ENCODE data around the gene SMARCA2.

Gene SMARCA2

DNA sequence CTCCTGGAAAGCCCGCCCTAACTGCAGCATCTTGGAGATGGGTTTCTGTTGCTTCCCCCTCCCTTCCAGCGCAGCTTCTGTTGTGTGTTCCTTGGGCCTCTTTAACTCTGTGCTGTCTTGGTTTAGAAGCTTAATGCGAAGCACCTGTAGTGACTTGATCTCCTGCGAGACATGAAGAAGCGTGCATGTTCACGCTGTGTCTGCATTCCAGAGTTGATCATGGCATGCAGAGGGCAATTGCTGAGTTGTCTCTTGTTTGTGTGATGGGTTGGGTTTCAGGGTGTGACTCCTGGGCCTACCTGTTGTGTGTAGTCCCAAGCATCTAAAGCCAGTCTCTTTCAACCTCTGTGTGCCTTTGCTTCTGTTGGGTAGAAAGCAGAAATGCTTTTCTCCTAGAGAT, 155.6 kb downstream of the SMARCA2 start:
- no peak for DNase-seq (ENCODE audit: low read depth)

DNA sequence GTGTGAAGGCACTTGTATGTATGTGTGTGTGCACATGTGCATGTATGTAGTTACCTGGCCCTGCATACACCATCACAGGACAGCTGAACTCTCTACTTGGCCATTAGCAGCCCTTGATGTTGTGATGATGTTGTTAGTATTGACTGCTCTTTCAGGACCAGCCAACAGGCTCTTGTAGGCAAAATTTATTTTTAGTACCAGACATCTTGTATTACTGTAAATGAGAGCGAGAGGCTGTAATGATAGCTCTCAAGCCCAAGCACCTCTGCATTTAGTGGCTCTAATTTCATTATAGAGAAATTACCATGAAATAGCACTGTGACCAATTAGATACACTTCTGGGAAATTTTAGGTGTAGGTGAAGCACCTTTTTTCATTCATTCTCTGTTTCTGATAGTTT, 158.0 kb downstream of the SMARCA2 start:
- DNase-seq (ENCODE audit: low read depth), result no peak

DNA sequence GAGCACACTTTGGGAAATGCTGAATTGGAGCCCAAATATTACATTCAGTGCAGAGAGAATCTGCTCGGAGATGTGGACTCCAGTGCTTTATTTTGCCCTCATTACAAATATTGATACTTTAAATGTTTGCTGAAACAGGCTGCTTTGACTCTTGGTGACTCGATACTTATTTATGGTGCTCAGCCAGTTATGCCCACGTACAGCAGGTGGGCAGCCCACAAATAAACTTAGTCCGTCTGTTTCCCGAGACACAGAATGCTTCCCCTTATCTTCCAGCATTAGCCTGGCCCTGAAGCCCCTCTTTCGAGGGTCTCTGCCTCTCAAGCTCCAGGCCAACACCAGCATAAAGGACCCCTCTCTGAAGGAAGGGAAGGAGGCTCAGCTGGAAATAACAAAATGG, 158.7 kb downstream of the SMARCA2 start:
- DNase-seq (ENCODE audit: low read depth), result no peak

DNA sequence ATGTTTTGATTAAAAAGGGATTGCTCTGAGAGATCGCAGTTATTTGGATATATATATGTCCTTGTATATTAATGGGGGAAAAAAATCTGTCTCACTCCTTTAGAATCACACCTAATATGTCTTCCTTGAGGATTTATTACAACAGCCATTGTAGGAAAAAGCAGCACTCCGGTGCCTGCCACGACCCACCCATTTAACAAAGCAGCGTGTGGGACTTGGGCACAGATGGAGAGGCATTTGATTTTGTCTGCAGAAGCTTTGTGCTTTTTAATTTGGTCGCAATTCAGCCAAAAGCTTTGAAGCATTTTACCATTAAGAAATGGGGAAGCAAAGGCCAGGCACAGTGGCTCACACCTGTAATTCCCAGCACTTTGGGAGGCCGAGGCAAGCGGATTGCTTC, 159.2 kb downstream of the SMARCA2 start:
- DNase-seq (ENCODE audit: low read depth), result no peak

DNA sequence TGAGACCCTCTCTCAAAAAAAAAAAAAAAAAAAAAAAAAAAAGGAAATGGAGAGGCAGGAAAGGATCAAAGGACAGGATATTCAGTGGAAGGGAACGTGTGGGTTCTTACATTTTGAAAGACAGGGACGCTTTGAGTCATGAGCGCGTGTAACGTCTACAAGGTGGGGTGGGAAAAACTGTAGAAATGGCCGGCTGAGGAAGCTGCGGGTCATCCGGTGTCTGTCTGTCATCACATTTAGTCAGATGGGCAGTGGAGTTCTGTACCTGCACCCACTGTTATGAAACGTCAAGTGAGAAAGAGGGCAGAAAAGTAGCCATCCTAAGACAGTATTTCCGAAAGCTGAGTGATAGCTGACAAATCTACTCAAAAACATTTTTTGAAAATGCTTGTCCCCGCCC, 159.8 kb downstream of the SMARCA2 start:
- DNase-seq (ENCODE audit: low read depth), result no peak

DNA sequence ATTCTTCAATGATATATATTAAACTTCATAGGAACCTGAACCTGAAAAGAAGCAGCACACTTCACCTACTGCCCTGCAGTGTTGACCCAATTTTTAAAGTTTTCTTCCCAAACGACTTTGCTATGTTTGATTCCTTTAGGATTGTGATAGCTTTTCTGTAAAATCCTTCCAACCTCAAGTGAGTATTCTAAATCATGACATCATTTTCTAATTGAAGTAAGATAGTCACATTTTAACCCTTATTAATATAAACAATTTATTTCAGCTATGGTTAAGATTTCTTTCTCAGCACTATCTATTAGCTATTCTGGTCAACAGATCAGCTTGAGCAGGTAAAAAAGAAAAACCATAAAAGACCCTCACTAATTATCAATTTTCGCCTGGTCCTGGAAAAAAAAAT, 162.0 kb downstream of the SMARCA2 start:
- DNase-seq (ENCODE audit: low read depth), result no peak

DNA sequence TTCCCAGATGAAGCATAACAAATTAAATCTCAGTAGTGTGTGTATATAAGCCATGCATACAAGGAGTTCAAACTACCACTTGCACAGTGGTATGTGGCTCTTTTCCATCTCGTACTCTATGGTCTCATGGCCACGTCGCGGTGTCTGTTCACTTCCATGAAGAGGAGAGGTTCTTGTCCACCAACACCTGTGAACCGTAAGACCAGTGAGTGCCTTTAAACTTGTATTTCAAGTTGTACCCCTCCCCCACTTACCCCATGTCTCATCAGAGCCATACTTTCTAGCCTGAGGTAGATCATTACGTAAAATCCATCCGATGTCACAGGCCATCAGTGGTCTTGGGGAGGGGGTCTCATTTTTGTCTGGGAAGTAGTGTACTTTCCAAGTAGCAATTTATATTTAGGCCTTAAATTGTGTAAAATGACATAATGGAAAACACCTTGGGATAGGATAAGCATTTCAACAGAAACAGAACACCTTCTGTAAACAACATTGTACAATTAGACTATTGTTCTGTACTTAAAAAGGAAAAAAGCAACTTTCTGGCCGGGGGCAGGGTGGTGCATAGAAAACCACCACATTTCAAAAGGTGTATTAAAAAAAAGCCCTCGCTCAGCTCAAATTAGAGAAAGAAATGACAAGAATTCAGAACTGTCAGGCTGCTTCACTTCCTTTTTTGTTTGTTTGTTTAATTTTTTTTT, 163.0 kb downstream of the SMARCA2 start:
- no peak for DNase-seq (ENCODE audit: low read depth)

DNA sequence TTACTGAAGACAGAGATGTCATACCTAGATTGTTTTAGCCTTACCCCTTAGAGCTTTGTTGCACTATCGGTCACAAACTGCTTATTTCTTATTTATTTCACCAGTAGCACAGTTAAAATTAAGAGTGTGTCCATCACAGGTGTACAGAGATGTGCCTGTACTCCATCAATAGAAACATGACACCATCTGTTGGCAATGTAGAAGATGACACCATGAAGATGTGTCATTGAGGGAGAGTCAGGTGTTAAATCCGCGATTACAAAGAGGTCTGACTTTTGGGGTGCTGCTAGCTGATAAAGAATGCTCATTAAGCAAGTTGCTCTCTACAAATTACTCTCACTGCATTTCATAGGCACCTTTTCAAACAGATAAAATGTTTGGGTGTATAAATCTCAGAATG, 164.4 kb downstream of the SMARCA2 start:
- DNase-seq (ENCODE audit: low read depth), result no peak

DNA sequence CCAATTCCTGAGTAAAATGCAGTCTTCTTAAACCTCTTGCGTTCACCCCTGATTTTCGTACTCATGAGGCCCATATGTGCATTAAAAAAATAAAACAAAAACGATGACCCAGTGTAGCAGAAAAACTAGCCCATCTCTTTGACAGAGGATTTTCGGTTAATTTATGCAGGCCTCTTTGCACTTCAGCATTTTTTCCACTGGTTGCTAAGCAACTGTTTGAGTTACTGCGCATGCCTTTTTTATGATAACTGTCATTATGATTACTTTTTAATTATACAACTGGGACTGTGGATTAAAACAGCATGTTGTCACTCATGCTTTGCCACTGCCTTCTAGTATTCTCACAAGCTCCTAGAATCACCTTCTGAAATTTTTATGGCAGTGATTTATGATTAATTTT, 165.0 kb downstream of the SMARCA2 start:
- no peak for DNase-seq (ENCODE audit: low read depth)

DNA sequence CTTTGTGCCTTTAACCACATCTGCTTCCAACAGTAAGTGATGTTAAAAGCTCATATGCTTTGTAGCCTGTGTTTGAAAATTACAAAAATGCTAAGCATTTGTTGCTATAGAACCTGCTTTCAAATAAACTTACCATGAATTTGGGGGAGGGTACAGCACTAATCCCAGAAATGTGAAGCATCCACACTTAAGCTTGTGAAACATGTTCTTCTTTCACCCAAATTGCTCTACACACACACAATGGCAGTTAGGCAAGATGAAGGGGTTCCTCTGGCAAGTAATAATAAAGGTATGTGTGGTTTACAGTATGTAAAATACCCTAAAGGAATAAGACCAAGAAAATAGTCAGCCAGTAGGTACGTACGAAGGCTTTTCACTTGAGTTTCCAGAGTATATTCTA, 165.6 kb downstream of the SMARCA2 start:
- no peak for DNase-seq (ENCODE audit: low read depth)

DNA sequence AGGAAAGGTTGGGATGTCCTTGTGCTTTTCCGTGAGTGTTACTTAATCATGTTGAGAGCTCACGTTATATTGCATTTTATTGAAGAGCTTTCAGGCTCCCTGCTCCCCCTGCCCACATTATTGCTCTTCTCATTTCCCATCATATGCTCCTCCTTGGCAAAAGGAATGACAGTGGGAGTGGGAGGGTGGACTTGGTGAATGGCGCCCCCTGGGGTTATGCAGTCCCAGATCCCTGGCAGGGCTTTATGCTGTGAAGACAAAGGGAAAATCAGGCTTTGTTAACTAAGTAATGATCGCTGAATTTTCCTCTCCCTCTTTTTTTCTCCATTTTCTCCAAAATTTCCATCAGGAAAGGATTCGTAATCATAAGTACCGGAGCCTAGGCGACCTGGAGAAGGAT, 166.6 kb downstream of the SMARCA2 start:
- DNase-seq (ENCODE audit: low read depth), result no peak

DNA sequence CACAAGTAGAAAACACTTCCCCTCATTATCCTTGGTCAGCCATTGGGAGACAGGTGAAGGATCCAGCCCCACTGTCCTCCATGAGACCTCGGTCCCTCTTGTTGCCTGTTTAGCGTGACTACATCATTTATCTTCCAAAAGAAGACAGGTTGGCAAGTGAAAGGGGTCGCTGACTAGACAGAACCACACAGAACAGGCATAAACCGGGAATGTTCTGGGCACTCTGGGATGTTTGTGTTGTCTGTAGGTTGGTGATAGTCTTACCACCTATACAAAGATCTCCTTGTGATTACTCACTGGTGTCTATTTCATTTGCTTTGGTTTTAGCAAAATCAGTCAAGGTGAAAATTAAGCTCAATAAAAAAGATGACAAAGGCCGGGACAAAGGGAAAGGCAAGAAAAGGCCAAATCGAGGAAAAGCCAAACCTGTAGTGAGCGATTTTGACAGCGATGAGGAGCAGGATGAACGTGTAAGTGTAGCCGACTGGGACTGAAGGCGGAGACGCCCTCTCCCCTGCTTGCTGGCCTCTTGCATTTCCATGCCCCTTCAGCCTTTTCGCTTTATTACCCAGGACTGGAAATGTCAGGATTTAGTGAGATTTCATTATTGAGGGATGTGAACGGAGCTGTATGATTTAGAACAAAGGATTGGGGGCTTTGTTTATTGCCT, 175.9 kb downstream of the SMARCA2 start:
- DNase-seq (ENCODE audit: low read depth), result no peak

DNA sequence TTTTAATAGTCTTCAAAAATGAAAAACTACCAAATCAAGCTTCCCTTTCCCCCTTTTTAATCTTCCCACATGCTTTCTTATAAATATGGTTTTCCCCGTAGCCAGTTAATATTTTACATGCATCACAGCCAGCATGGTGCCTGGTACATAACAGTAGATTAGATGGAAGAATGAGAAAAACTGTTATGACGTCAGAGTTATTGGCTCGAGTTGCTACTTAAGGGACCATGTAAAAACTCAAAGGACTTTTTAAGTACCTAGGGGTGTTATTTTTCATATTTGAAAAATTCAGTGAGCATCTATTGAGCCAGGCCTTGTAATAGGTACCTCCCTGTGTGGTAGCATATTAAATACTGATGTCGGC, 176.4 kb downstream of the SMARCA2 start:
- no peak for DNase-seq (ENCODE audit: low read depth)

DNA sequence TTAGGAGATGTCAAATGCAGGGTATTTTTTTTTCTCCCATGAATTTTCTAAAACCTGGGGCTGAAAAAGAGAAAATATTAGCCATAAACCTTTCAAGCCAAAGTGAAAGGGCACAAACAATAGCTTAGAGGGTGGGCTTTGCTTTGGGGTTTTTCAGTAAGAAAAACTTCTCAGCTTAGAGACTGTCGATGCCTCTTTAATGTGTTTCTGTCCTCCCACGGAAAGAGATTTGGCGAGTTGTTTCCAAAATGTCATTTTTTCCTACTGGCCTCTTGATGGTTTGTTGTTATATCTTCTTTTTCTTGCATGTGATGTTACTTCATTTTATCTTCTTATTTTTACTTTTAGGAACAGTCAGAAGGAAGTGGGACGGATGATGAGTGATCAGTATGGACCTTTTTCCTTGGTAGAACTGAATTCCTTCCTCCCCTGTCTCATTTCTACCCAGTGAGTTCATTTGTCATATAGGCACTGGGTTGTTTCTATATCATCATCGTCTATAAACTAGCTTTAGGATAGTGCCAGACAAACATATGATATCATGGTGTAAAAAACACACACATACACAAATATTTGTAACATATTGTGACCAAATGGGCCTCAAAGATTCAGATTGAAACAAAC, 177.3 kb downstream of the SMARCA2 start:
- DNase-seq (ENCODE audit: low read depth), result no peak

DNA sequence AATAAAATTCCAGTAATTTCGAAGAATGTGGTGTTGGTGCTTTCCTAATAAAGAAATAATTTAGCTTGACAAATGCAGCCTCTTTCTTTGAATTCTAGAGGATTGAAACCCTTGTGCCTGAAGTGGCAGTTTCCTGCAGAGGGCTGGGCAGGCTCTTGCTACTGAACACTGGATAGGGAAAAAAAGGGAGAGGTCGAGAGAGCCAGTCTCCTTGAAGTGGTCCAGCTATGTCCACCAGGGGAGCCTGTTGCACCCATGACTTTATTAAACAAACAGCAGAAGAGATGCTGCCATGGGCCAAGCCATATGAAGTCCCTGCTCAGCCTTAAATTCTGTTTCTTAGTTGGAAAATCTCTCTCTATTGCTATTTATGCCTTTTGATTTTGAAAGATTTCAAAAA, 178.4 kb downstream of the SMARCA2 start:
- DNase-seq (ENCODE audit: low read depth), result no peak

DNA sequence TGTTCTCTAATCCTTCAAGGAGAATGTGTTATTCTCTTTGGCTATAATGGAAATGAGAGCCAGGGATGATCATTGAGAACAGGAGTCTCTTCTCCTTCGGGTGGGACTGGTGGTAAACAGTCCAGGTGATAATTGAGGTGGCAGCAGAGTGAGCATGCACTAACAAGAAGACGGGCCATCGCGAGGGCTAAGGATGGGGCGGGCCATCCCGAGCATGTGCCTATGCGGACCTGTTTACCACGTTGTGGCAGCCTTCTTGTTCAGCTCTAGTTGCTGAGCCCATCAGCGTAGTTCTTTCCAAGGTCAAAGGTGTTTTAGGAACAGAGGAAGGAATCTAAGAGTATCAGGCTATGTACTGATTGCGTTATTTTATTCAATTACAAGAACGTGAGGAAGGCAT, 180.1 kb downstream of the SMARCA2 start:
- no peak for DNase-seq (ENCODE audit: low read depth)

DNA sequence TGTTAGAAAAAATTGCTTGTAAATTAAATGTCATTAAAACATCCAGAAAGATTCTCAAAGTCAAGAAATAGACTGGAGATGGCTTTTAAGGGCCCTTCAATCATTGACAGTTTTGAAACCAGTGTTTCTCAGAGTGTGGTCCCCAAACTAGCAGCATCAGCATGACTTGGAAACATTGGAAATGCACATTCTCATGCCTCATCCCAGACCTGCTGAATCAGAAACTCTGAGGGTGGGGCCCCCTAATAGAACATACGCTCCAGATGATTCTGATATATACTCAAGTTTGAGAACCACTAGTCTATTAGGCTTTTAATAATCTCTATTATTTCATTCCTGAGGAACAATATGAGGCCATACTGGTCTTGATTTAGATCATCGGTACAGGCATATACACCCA, 181.6 kb downstream of the SMARCA2 start:
- DNase-seq (ENCODE audit: low read depth), result no peak

DNA sequence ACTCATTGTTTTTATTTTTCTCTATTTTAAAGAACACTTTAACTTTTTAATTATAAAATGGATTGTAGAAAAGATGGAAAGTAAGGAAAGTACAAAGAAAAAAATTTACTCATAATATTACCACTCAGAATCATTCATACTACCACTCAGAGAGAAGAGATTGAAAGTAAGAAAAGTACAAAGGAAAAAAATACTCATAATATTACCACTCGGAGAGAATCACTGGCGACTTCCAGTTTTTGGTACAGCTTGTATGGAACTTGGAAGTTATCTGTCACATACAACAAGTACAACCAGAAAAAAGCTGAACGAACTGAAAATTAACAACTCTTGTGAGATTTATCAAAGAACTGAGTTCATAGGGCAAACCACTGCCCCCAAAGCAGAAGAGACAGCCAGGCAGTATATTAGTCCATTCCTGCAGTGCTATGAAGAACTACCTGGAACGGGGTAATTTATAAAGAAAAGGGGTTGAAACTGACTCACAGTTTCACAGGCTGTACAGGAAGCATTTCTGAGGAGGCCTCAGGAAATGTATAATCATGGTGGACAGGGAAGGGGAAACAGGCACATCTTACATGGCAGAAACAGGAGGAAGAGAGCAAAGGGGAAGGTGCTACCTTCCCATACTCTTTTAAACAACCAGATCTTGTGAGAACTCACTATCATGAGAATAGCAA, 183.9 kb downstream of the SMARCA2 start:
- no peak for DNase-seq (ENCODE audit: low read depth)

DNA sequence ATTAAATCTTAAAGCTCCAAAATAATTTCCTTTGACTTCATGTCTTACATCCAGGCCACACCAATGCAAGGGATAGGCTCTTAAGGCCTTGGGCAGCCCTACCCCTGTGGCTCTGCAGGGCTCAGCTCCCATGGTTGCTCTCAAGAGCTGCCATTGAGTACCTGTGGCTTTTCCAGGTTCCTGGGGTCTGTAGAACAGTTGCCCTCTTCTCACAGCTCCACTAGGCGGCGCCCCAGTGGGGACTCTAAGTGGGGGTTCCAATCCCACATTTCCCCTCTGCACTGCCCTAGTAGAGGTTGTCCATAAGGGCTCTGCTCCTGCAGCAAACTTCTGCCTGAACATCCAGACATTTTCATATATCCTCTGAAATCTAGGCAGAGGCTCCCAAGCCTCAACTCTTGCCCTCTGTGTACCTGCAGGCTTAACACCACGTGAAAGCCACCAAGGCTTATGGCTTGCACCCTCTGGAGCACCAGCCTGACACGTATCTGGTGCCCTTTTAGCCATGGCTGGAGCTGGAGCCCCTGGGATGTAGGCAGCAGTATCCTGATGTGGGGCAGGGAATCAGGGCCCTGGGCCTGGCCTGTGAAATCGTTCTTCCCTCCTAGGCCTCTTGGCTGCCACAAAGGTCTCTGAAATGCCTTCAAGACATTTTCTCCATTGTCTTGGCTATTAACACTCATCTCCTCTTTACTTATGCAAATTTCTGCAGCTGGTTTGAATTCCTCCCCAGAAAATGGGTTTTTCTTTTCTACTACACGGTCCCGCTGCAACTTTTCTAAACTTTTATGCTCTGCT, 185.1 kb downstream of the SMARCA2 start:
- no peak for DNase-seq (ENCODE audit: low read depth)

DNA sequence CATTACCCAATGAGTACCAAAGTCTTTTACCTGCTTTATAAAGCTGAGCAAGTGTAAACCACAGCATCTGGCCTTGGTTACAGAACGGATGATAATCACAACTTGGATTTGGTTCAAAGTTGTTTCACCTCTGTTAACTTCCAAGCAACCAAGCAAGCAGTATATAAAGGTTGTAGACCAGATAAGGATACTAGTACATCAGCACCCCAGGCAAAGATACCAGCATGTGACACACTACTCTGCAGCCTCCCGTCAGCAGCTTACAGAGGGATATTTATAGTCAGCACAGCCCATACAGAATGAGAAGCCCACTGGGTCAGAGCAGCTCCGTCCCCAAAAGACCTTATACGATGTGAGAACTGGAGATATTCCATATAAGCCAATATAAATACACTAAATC, 193.3 kb downstream of the SMARCA2 start:
- DNase-seq (ENCODE audit: low read depth), result no peak

DNA sequence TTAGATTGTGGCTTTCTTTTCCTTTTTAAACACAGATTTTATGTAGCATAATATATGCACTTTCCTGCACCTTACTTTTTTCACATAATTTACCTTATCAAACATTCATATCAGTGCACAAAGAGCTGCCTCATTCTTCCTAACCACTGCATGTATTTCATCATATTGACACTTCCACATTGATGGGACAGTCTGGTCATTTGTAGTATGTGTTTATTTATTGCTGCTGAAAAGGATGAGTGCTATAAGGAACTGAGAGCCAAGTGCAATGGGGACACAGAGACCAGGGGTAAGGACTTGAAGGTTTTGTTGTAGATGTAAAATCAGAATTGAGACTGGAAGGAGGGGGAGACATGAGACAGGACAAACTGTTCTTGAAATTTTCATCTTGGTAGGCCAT, 193.8 kb downstream of the SMARCA2 start:
- DNase-seq (ENCODE audit: low read depth), result no peak

DNA sequence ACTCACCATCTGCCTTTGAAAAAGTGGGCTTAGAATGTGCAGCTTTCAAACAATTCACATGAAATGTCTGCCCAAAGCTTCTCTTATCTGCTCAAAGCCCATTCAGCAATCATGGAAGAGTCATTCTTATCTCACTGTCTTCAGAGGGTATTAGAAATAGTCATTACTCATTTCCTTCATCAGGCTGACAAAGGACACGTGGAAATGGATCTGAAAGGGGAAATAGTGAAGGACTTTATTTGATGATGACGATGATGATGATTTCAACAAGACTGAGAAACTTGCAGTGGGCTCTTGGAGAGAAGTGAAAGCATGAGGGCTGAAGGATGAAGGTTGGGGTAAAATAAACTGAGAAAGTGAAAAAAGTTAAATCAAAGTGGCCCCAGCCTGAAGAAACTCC, 194.3 kb downstream of the SMARCA2 start:
- no peak for DNase-seq (ENCODE audit: low read depth)

Measured in HS-27A (cell line).